ENCODE results near the gene SEC14L2.

SEC14L2 gene

DNA sequence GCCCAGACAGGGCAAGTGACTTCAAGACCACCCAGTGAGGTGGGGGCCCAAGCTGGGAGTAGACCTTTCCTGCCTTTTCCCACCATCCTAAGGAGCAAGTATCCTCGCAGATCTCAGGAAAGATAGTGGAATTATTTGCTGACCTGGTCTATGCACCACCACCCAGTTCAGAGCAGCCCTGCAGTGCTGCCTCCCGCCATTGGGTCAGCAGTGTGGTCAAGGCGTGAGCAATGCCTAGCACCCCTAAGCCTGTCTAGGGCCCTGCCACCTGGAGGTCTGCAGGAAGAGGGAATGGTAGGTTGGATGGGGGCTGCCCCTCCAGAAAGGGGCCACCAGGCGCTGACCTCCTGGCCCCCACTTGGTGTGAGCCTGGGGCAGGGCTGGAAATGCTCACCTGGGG lies 35.3 kb downstream of the SEC14L2 start:
- no peak for DNase-seq (ENCODE audit: low spot score)
- ChIA-PET POLR2A (ENCODE audit: low non-redundant PET) (no interaction called here), CTCF (no interaction called here)
- TF ChIP-seq, protein P1, sequence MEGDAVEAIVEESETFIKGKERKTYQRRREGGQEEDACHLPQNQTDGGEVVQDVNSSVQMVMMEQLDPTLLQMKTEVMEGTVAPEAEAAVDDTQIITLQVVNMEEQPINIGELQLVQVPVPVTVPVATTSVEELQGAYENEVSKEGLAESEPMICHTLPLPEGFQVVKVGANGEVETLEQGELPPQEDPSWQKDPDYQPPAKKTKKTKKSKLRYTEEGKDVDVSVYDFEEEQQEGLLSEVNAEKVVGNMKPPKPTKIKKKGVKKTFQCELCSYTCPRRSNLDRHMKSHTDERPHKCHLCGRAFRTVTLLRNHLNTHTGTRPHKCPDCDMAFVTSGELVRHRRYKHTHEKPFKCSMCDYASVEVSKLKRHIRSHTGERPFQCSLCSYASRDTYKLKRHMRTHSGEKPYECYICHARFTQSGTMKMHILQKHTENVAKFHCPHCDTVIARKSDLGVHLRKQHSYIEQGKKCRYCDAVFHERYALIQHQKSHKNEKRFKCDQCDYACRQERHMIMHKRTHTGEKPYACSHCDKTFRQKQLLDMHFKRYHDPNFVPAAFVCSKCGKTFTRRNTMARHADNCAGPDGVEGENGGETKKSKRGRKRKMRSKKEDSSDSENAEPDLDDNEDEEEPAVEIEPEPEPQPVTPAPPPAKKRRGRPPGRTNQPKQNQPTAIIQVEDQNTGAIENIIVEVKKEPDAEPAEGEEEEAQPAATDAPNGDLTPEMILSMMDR (conservative IDR thresholded peaks at IDR 0.05; ENCODE audit: low read depth), result no peak
- no peak overlapping the region for H3K27ac ChIP-seq

DNA sequence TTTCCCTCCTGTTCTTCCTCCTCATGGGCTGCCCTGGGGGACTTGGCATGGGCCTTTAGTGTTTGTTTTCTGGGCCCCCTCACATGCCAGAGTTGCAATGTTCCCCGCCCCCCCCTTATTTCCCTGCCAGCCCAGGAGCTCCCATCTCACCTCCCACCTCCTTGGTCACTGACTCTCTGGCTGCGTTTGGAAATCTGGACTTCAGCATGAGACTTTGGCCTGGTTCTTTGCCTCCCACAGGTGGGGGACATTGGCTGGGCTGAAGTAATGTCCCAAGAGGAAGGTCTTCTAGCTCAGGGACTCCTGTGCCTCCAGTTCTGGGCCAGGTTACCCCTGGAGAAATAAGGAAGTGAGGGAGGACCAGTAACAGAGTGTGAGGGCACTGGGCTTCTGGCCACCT lies 35.7 kb downstream of the SEC14L2 start:
- TF ChIP-seq, protein P1 (conservative IDR thresholded peaks at IDR 0.05; ENCODE audit: low read depth), result no peak
- ChIA-PET POLR2A (ENCODE audit: low non-redundant PET) (no interaction called here), CTCF (no interaction called here)
- H3K27ac ChIP-seq, result no peak overlapping the region
- DNase-seq (ENCODE audit: low spot score), result no peak

DNA sequence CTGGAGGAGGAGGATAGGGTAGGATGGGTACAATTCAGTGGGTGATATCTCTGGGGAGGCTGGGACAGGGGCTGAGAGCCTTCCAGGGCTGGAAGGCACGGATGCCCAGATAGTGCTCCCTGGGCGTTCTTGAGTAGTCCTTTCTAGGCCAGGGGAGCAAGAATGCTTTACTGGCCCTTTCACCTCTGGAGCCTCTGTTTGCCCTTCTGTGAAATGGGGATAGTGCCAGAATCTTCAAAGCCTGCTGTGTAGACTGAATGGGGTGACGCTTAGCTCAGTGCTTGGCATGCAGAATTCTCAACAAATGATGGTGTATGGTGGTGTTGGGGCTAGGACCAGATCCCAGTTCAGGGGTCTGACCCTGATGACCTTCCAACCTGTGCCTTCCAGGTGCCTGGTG lies 36.4 kb downstream of the SEC14L2 start:
- H3K27ac ChIP-seq, result no peak overlapping the region
- ChIA-PET CTCF (no interaction called here), POLR2A (ENCODE audit: low non-redundant PET) (no interaction called here)
- no peak for DNase-seq (ENCODE audit: low spot score)
- TF ChIP-seq, protein P1 (conservative IDR thresholded peaks at IDR 0.05; ENCODE audit: low read depth), result no peak

DNA sequence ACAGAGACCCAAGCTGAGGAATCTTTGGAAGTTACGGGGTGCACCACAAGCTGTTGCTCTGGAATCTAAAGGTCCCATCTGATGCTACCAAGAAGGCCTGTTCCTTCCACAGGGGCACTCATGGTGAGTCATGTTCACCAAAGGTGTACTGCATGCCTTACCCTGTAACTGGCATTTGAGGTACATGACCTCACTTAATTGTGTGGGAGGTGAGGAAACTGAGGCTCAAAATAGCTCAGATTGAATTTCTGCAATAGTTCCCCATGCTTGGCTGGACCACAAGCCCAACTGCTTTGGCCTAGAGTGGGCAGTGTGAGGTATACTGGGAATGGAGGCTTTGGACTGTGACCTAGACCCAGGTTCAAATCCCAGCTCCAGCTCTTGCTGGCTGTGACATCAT lies 37.0 kb downstream of the SEC14L2 start:
- TF ChIP-seq, protein P1 (conservative IDR thresholded peaks at IDR 0.05; ENCODE audit: low read depth), result no peak
- ChIA-PET CTCF (no interaction called here), POLR2A (ENCODE audit: low non-redundant PET) (no interaction called here)

DNA sequence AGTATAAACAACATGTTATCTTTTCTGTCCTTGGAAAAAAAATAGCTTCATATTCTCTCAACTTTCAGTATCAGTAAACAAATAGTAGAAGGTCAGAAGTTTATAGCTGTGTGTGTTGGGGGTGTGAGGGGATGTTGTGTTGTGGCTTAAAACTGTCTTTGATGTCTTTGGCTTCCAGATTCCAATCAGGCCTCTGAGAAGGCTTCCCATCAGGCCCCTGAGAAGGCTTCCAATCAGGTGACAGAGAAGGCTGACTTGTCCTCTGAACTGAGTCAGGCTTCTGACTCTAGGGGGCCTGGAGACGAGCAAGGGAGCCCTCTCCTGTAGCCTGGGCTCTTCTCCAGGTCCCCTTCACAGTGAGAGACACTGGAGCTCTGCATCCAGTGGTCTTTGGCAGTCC lies 38.0 kb downstream of the SEC14L2 start:
- CTCF ChIA-PET, result no interaction called here
- no peak overlapping the region for H3K27ac ChIP-seq

More for the DNA sequence above, 37.0 kb downstream of the SEC14L2 start:
- H3K27ac ChIP-seq, result no peak overlapping the region
- DNase-seq (ENCODE audit: low spot score), result no peak

DNA sequence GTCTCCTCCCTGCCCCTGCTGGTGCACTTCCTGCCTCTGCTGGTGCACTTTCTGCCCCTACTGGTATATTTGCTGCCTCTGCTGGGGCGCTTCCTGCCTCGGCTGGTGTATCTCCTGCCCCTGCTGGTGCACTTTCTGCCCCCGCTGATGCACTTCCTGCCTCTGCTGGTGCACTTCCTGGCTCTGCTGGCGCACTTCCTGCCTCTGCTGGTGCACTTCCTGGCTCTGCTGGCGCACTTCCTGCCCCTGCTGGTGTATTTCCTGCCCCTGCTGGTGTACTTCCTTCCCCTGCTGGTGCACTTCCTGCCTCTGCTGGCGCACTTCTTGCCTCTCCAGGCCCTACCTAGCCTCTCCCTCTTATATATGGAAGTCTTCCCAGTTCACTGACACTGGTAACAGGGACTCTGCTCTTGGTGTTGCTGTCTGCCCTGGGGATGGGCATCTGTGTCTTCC lies 38.9 kb downstream of the SEC14L2 start:
- no peak for DNase-seq (ENCODE audit: low spot score)
- ChIA-PET CTCF (interaction anchor here (0.6 kb wide), 1 partner anchor 8 kb away, joined by 4 read pairs; no protein-coding TSS in a partner anchor), POLR2A (ENCODE audit: low non-redundant PET) (no interaction called here)
- peak overlapping the region; percentile 54 for H3K27ac ChIP-seq
- TF ChIP-seq, protein P1 (conservative IDR thresholded peaks at IDR 0.05; ENCODE audit: low read depth), result no peak

More for the DNA sequence above, 38.0 kb downstream of the SEC14L2 start:
- POLR2A ChIA-PET (ENCODE audit: low non-redundant PET), result no interaction called here
- TF ChIP-seq, protein P1 (conservative IDR thresholded peaks at IDR 0.05; ENCODE audit: low read depth), result no peak
- no peak for DNase-seq (ENCODE audit: low spot score)

DNA sequence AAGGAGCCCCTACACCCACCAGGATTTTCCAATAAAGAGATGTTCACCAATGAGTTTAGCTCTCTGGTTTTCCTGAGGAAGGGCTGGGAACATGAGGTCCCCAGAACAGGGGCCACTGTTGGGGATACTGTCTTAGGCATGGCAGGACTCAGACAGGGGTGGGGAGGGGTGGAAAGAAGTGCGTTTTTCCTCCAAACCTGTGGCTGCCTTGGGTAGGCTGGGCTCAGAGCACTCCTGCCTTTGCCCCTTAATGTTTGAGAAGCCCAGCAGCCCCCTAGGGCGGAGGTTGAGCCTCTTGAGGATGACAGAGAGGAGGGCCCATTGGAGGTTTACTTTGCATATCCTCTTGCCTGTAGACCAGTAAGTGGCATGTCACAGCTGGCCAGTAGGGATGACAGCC lies 39.4 kb downstream of the SEC14L2 start:
- H3K27ac ChIP-seq, result peak overlapping the region; percentile 54
- TF ChIP-seq, protein P1 (conservative IDR thresholded peaks at IDR 0.05; ENCODE audit: low read depth), result no peak
- ChIA-PET POLR2A (ENCODE audit: low non-redundant PET) (no interaction called here), CTCF (interaction anchor here (0.6 kb wide), 1 partner anchor 8 kb away, joined by 4 read pairs; no protein-coding TSS in a partner anchor)
- DNase-seq (ENCODE audit: low spot score), result no peak
